ENCODE data around the gene FNDC3A.
A peak's percentile ranks its signal among the peaks of the same experiment; 100 is the strongest.
"Not testable (repeated sequence)": the region's sequence is repeated elsewhere in the genome, so short reads cannot be mapped to it uniquely, and the experiment has no call there.

The FNDC3A gene

GRCh38 chr13:49163162-49163561, 187.4 kb downstream of the FNDC3A start:
- not testable (repeated sequence) for H3K27ac Mint-ChIP-seq, ATAC-seq, H3K9me3 Mint-ChIP-seq, H3K27me3 Mint-ChIP-seq, H3K4me3 Mint-ChIP-seq
- H3K4me1 Mint-ChIP-seq, result peaks cover 14% of the 10 kb centered on the region
- H3K36me3 Mint-ChIP-seq, result peaks cover 76% of the 10 kb centered on the region

GRCh38 chr13:49164712-49165111, 189.0 kb downstream of the FNDC3A start:
- no peak for ATAC-seq
- H3K36me3 Mint-ChIP-seq, result peaks cover 66% of the 10 kb centered on the region
- H3K9me3 Mint-ChIP-seq, result peaks cover 9% of the 10 kb centered on the region
- H3K4me1 Mint-ChIP-seq, result peaks cover 14% of the 10 kb centered on the region
- no peak overlapping the region for H3K27ac Mint-ChIP-seq
- no peaks in the 10 kb centered on the region for H3K27me3 Mint-ChIP-seq
- H3K4me3 Mint-ChIP-seq, result no peak overlapping the region

- Mint-ChIP-seq H3K36me3 (peaks cover 53% of the 10 kb centered on the region), H3K27me3 (no peaks in the 10 kb centered on the region), H3K4me3 (no peak overlapping the region), H3K27ac (peak overlapping the region; percentile 19), H3K4me1 (peaks cover 9% of the 10 kb centered on the region), H3K9me3 (peaks cover 9% of the 10 kb centered on the region)
- ATAC-seq, result no peak
Measured at GRCh38 chr13:49165798-49166752, 190.4 kb downstream of the FNDC3A start.

GRCh38 chr13:49171359-49171758, 195.6 kb downstream of the FNDC3A start:
- H3K9me3 Mint-ChIP-seq, result no peaks in the 10 kb centered on the region
- no peak overlapping the region for H3K4me3 Mint-ChIP-seq
- H3K36me3 Mint-ChIP-seq, result peaks cover 22% of the 10 kb centered on the region
- ATAC-seq, result no peak
- no peak overlapping the region for H3K27ac Mint-ChIP-seq
- H3K27me3 Mint-ChIP-seq, result no peaks in the 10 kb centered on the region
- peaks cover under 1% of the 10 kb centered on the region for H3K4me1 Mint-ChIP-seq

GRCh38 chr13:49183672-49184325, 208.1 kb downstream of the FNDC3A start:
- H3K36me3 Mint-ChIP-seq, result peaks cover 25% of the 10 kb centered on the region
- no peaks in the 10 kb centered on the region for H3K9me3 Mint-ChIP-seq
- no peak overlapping the region for H3K4me3 Mint-ChIP-seq
- no peaks in the 10 kb centered on the region for H3K27me3 Mint-ChIP-seq
- H3K27ac Mint-ChIP-seq, result no peak overlapping the region
- ATAC-seq, result no peak
- H3K4me1 Mint-ChIP-seq, result no peaks in the 10 kb centered on the region

GRCh38 chr13:49184621-49185020, 208.9 kb downstream of the FNDC3A start:
- Mint-ChIP-seq H3K36me3 (peaks cover 21% of the 10 kb centered on the region), H3K4me3 (no peak overlapping the region), H3K9me3 (no peaks in the 10 kb centered on the region), H3K27me3 (no peaks in the 10 kb centered on the region), H3K27ac (no peak overlapping the region), H3K4me1 (no peaks in the 10 kb centered on the region)
- no peak for ATAC-seq

- peaks cover 17% of the 10 kb centered on the region for H3K36me3 Mint-ChIP-seq
- no peak overlapping the region for H3K27ac Mint-ChIP-seq
- no peaks in the 10 kb centered on the region for H3K4me1 Mint-ChIP-seq
Measured at GRCh38 chr13:49185264-49185663, 209.6 kb downstream of the FNDC3A start.

GRCh38 chr13:49190901-49191300, 215.2 kb downstream of the FNDC3A start:
- Mint-ChIP-seq H3K4me1 (no peaks in the 10 kb centered on the region), H3K36me3 (peaks cover 22% of the 10 kb centered on the region), H3K27ac (no peak overlapping the region), H3K27me3 (no peaks in the 10 kb centered on the region), H3K4me3 (no peak overlapping the region), H3K9me3 (no peaks in the 10 kb centered on the region)
- no peak for ATAC-seq

More at GRCh38 chr13:49185264-49185663, 209.6 kb downstream of the FNDC3A start:
- ATAC-seq, result peak; percentile 95
- Mint-ChIP-seq H3K9me3 (no peaks in the 10 kb centered on the region), H3K27me3 (no peaks in the 10 kb centered on the region), H3K4me3 (no peak overlapping the region)

GRCh38 chr13:49206641-49207040, 230.9 kb downstream of the FNDC3A start:
- Mint-ChIP-seq H3K9me3 (no peaks in the 10 kb centered on the region), H3K4me3 (no peak overlapping the region), H3K36me3 (peaks cover 42% of the 10 kb centered on the region), H3K27me3 (no peaks in the 10 kb centered on the region), H3K4me1 (no peaks in the 10 kb centered on the region), H3K27ac (no peak overlapping the region)
- no peak for ATAC-seq

GRCh38 chr13:49208619-49209018, 232.9 kb downstream of the FNDC3A start:
- peaks cover 2% of the 10 kb centered on the region for H3K4me1 Mint-ChIP-seq
- no peaks in the 10 kb centered on the region for H3K9me3 Mint-ChIP-seq
- H3K27ac Mint-ChIP-seq, result no peak overlapping the region
- H3K27me3 Mint-ChIP-seq, result no peaks in the 10 kb centered on the region
- H3K4me3 Mint-ChIP-seq, result no peak overlapping the region
- no peak for ATAC-seq
- peaks cover 45% of the 10 kb centered on the region for H3K36me3 Mint-ChIP-seq

GRCh38 chr13:49210114-49210513, 234.4 kb downstream of the FNDC3A start:
- Mint-ChIP-seq H3K27ac (no peak overlapping the region), H3K36me3 (peaks cover 30% of the 10 kb centered on the region), H3K4me3 (no peak overlapping the region), H3K9me3 (no peaks in the 10 kb centered on the region), H3K4me1 (peaks cover 17% of the 10 kb centered on the region), H3K27me3 (no peaks in the 10 kb centered on the region)
- ATAC-seq, result no peak

GRCh38 chr13:49210669-49211068, 235.0 kb downstream of the FNDC3A start:
- H3K4me1 Mint-ChIP-seq, result peaks cover 19% of the 10 kb centered on the region
- ATAC-seq, result no peak
- H3K4me3 Mint-ChIP-seq, result no peak overlapping the region
- no peaks in the 10 kb centered on the region for H3K9me3 Mint-ChIP-seq
- peaks cover 24% of the 10 kb centered on the region for H3K36me3 Mint-ChIP-seq
- H3K27me3 Mint-ChIP-seq, result no peaks in the 10 kb centered on the region
- no peak overlapping the region for H3K27ac Mint-ChIP-seq

- Mint-ChIP-seq H3K27me3 (peaks cover 23% of the 10 kb centered on the region), H3K4me1 (peaks cover 19% of the 10 kb centered on the region), H3K9me3 (peaks cover 7% of the 10 kb centered on the region), H3K27ac (no peak overlapping the region), H3K4me3 (no peak overlapping the region), H3K36me3 (peaks cover 23% of the 10 kb centered on the region)
- no peak for ATAC-seq
Measured at GRCh38 chr13:49213539-49213938, 237.8 kb downstream of the FNDC3A start.

GRCh38 chr13:49213997-49214916, 238.5 kb downstream of the FNDC3A start:
- H3K27me3 Mint-ChIP-seq, result peaks cover 30% of the 10 kb centered on the region
- peaks cover 23% of the 10 kb centered on the region for H3K36me3 Mint-ChIP-seq
- H3K4me1 Mint-ChIP-seq, result peaks cover 21% of the 10 kb centered on the region
- ATAC-seq, result no peak
- H3K9me3 Mint-ChIP-seq, result peaks cover 7% of the 10 kb centered on the region
- no peak overlapping the region for H3K27ac Mint-ChIP-seq
- no peak overlapping the region for H3K4me3 Mint-ChIP-seq

GRCh38 chr13:49214917-49215376, 239.2 kb downstream of the FNDC3A start:
- peak; percentile 72 for ATAC-seq
- H3K4me1 Mint-ChIP-seq, result peaks cover 26% of the 10 kb centered on the region
- H3K9me3 Mint-ChIP-seq, result peaks cover 7% of the 10 kb centered on the region
- H3K27me3 Mint-ChIP-seq, result peaks cover 36% of the 10 kb centered on the region
- no peak overlapping the region for H3K27ac Mint-ChIP-seq
- peaks cover 18% of the 10 kb centered on the region for H3K36me3 Mint-ChIP-seq
- no peak overlapping the region for H3K4me3 Mint-ChIP-seq

All from stimulated activated memory B cell treated with anti-CD40 and anti-IgM and Interleukin-4, amounts not matched to agents 10 μg/mL and 1 μg/mL and 100 μg/mL, for 72 hours (primary cell).